Suppressor macrophage treated with lipopolysaccharide for 4 hours (primary cell): ENCODE data around the gene ACKR1.

Experiments used
- DNase-seq: peaks from one replicate; pipeline ENCODE4 v3.0.0-alpha.2; 2020

Gene ACKR1

DNA sequence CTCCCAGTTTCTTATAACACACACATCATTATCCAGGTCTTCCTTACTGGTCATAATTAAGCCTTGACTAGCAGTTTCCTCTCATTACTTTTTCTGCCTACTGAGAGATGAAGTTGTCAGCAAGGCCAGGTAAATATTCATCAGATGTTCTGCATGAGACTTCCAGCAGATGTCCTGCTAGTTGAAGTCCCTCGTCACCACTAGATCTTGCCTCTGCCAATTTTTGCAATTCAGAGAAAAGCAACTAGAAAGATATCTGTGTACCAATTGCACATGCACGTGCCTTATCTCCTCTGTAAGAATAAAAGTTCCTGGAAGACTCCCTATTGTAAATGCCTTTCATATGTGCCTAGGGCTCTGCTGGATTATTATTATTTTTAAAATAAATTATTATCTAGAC, 18.3 kb downstream of the ACKR1 start:
- no peak for DNase-seq

GRCh38 chr1:159228554-159228953, 23.9 kb downstream of the ACKR1 start:
- DNase-seq, result no peak

- no peak for DNase-seq
Measured at GRCh38 chr1:159229260-159229885, 24.7 kb downstream of the ACKR1 start.

GRCh38 chr1:159229896-159230295, 25.2 kb downstream of the ACKR1 start:
- DNase-seq, result no peak

GRCh38 chr1:159239551-159240220, 35.0 kb downstream of the ACKR1 start:
- no peak for DNase-seq

- DNase-seq, result no peak
Measured at GRCh38 chr1:159247266-159247665, 42.6 kb downstream of the ACKR1 start.

- no peak for DNase-seq
Measured at GRCh38 chr1:159248311-159248710, 43.6 kb downstream of the ACKR1 start.

DNA sequence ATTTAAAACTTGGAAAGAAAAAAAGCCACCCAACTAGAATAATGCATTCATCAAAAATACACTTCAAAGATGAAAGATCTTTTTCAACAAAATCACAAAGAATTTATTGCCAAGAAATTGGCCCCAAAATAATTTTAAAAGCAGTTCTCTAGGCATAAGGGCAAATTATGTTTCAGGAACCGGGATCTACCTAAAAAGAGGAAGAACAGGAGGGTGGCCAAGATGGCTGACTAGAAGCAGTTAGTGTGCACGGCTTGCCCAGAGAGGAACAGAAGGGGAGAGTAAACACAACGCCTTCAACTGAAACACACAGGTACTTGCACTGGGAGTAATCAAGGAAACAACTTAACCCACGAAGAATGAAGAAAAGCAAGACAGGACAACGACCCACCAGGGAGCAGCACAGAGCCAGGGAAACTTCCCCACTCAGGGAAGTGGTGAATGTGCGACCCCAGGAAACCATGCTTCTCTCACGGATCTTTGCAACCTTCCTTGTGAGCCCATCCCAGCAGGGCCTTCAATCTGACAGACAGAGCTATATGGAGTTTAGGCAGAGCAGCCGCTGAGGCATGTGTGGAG, 46.1 kb downstream of the ACKR1 start:
- DNase-seq, result peak; percentile 3
